Endothelial cell of umbilical vein (primary cell): ENCODE results near the gene SRPK2. TPM values are rescaled to one million over a fixed set of nuclear protein-coding genes. Genes with fewer than 3 reads are reported as not detected.

Source experiments
- BruUV-seq: library from RNA; stranded (reverse); fragments of 400-500 nt; replicated peaks from 2 replicates; lab custom pipeline; 2021; lab: Mats Ljungman, UMichigan
- CTCF ChIA-PET: fragments of 300-600, 350-600 bp; sonication (Branson Sonifier 250); formaldehyde crosslinking; loops from one replicate; lab custom pipeline; 2021; ENCODE audit warnings: antibody characterized with exemption, inconsistent platforms; lab: Charles Lee
- POLR2A ChIA-PET: fragments of 300-600, 350-600 bp; sonication (Branson Sonifier 250); formaldehyde crosslinking; loops from one replicate; lab custom pipeline; 2021; ENCODE audit warnings: antibody characterized with exemption, inconsistent platforms; lab: Charles Lee
- DNase-seq: peaks from one replicate; pipeline ENCODE4 v3.0.0-alpha.2; 2011; ENCODE audit warnings: low read depth, low spot score
- FAIRE-seq: peaks from 2 replicates; lab custom pipeline; 2011; peaks lifted over from hg19 to GRCh38; lab: Jason Lieb, UNC
- H2AFZ ChIP-seq: 2 replicates; pipeline ENCODE4 v1.6.0; 2012; ENCODE audit warnings: low read depth, low read length, control low read depth, inconsistent platforms
- H3K27ac ChIP-seq: 2 replicates; pipeline ENCODE4 v1.5.1; 2011; ENCODE audit warnings: low read depth, mild to moderate bottlenecking, control low read depth, low read length, moderate library complexity; ENCODE audit not compliant: insufficient read depth
- H3K27me3 ChIP-seq, 2 experiments: 2 replicates each; pipeline versions ENCODE4 v1.6.0 to v1.6.1; 2011; ENCODE audit warnings: low read length in 2 of 2, mixed read lengths in 1 of 2; ENCODE audit not compliant: control insufficient read depth in 2 of 2, insufficient read depth in 2 of 2
- H3K36me3 ChIP-seq, 2 experiments: 2 replicates in 1 of 2; 3 replicates in 1 of 2; pipeline ENCODE4 v1.5.1; 2011; ENCODE audit warnings: low read length in 2 of 2, mild to moderate bottlenecking in 1 of 2, moderate library complexity in 1 of 2; ENCODE audit not compliant: control insufficient read depth in 2 of 2, insufficient read depth in 2 of 2; ENCODE audit errors: extremely low read depth in 1 of 2
- H3K4me1 ChIP-seq: 3 replicates; pipeline ENCODE4 v1.5.1; 2011; ENCODE audit warnings: mild to moderate bottlenecking, low read length; ENCODE audit not compliant: control insufficient read depth, insufficient read depth; ENCODE audit errors: extremely low read depth
- H3K4me2 ChIP-seq: 2 replicates; pipeline ENCODE4 v1.6.1; 2011; ENCODE audit warnings: low read length, control low read depth, mixed read lengths; ENCODE audit not compliant: insufficient read depth
- H3K4me3 ChIP-seq, 3 experiments: fragments of 200-600 bp in 1 of 3; sonication (generic), shearing (Covaris generic) in 1 of 3; replicated peaks in 1 of 3; 2 replicates each; pipeline ENCODE4 v1.5.1; 2011 to 2016; ENCODE audit warnings: control low read depth in 3 of 3, low read length in 3 of 3, mild to moderate bottlenecking in 2 of 3, inconsistent platforms in 1 of 3, low read depth in 1 of 3, moderate library complexity in 1 of 3; ENCODE audit not compliant: insufficient read depth in 1 of 3
- H3K79me2 ChIP-seq: 2 replicates; pipeline ENCODE4 v1.6.0; 2012; ENCODE audit warnings: low read length, inconsistent platforms; ENCODE audit not compliant: control insufficient read depth, insufficient read depth
- H3K9ac ChIP-seq: replicated peaks from 2 replicates; pipeline ENCODE3; 2011; ENCODE audit warnings: low read length, control low read depth; ENCODE audit not compliant: insufficient read depth; ENCODE audit errors: extremely low read depth
- H3K9me1 ChIP-seq: replicated peaks from 3 replicates; pipeline ENCODE4 v1.6.0; 2011; ENCODE audit warnings: mild to moderate bottlenecking, low read length; ENCODE audit not compliant: control insufficient read depth, insufficient read depth; ENCODE audit errors: extremely low read depth
- H3K9me3 ChIP-seq: replicated peaks from 2 replicates; pipeline ENCODE4 v1.5.1; 2012; ENCODE audit warnings: low read length, inconsistent platforms; ENCODE audit not compliant: control insufficient read depth, insufficient read depth
- H4K20me1 ChIP-seq: replicated peaks from 2 replicates; pipeline ENCODE3; 2011; ENCODE audit warnings: mild to moderate bottlenecking, low read length; ENCODE audit not compliant: control insufficient read depth, insufficient read depth; ENCODE audit errors: extremely low read depth
- EZH2 ChIP-seq: IDR thresholded peaks from 2 replicates; pipeline ENCODE4 v1.6.1; 2012; ENCODE audit warnings: borderline replicate concordance, low read depth, mild to moderate bottlenecking, moderate library complexity, low read length, inconsistent platforms; ENCODE audit not compliant: severe bottlenecking
- FOS ChIP-seq: IDR thresholded peaks from 2 replicates; pipeline ENCODE4 v1.6.1; 2011; ENCODE audit warnings: mild to moderate bottlenecking, low read length, moderate library complexity, borderline replicate concordance; ENCODE audit not compliant: insufficient read depth
- GATA2 ChIP-seq: IDR thresholded peaks from 2 replicates; pipeline ENCODE4 v1.7.0; 2011; ENCODE audit warnings: low read depth, mild to moderate bottlenecking, moderate library complexity, mixed read lengths, low read length; ENCODE audit not compliant: insufficient read length, insufficient read depth
- JUN ChIP-seq: IDR thresholded peaks from 2 replicates; pipeline ENCODE4 v1.6.1; 2011; ENCODE audit warnings: borderline replicate concordance, low read depth; ENCODE audit not compliant: insufficient read length, insufficient read depth
- MYC ChIP-seq: IDR thresholded peaks from one replicate; pipeline ENCODE4 v1.6.1; 2011; ENCODE audit warnings: mild to moderate bottlenecking, low read depth, low read length
- POLR2A ChIP-seq: IDR thresholded peaks from 2 replicates; pipeline ENCODE4 v1.6.1; 2012; ENCODE audit warnings: low read depth, mild to moderate bottlenecking, control low read depth, low read length
- POLR2AphosphoS5 ChIP-seq: IDR thresholded peaks from 2 replicates; pipeline ENCODE4 v1.6.1; 2012; ENCODE audit warnings: low read depth, mild to moderate bottlenecking, control low read depth, low read length, moderate library complexity; ENCODE audit not compliant: insufficient read depth
- dilution Hi-C: fragments of 300-500 bp; cut with MboI; formaldehyde crosslinking; loops from one replicate; pipeline ENCODE4 v1.15.0; 2019; ENCODE audit warnings: low sequenced_read_pairs; ENCODE audit not compliant: extremely low pct_ligation_motif_present
- intact Hi-C: fragments of 100-400 bp; cut with micrococcal nuclease; formaldehyde crosslinking; loops from one replicate; pipeline ENCODE4 v1.10.0; 2022
- polyA plus RNA-seq, 4 experiments: library from polyadenylated mRNA; depleted of rRNA in 3 of 4; stranded (reverse) in 3 of 4; unstranded in 1 of 4; fragments of >200 nt; gene quantifications; 2 replicates each; pipeline versions ENCODE4 v1.2.1 to v1.2.3, GENCODE V29; 2011 to 2012; ENCODE audit warnings: missing spikeins in 1 of 4
- total RNA-seq: library from RNA; stranded (reverse); gene quantifications from 2 replicates; pipeline ENCODE4 v1.2.3, GENCODE V29; 2021
- TF ChIP-seq, protein P1 (sequence below): IDR thresholded peaks from 2 replicates; pipeline ENCODE4 v1.6.1; 2011; ENCODE audit not compliant: insufficient read depth, insufficient read length
- TF ChIP-seq, protein P2 (sequence below), 2 donors: IDR thresholded peaks; 1 replicate in 1 of 2; 2 replicates in 1 of 2; pipeline ENCODE4 v1.5.1; 2011; ENCODE audit warnings: low read length in 2 of 2, mild to moderate bottlenecking in 2 of 2, moderate library complexity in 2 of 2, control low read depth in 1 of 2, inconsistent platforms in 1 of 2, low read depth in 1 of 2; ENCODE audit not compliant: insufficient read depth in 1 of 2; ENCODE audit errors: extremely low read depth in 1 of 2

SRPK2 gene
- total and polyA plus RNA-seq, 2 donors (not counting 3 experiments of a cell fraction or from before 2014, with no cell fraction given): 13.4 to 55.2 TPM

DNA sequence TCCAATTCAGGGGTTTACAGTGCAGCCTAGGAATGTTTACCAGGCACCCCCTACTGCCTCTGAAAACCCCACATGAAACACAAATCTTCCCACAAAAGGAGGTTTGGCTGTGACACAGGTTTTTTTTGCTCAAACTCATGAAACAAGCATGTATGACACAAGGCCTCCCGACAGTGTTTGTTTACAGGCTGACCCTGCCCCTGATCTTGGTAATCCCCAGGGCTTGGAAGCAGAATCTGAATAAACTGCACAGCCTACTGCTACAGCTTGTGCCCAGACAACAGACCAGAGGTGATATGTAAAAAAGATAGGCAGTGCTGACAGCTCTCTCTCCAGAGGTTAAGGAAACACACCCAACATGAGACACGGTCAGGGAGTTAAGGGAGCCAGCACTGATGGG, 190.5 kb downstream of the SRPK2 start:
- Histone ChIP-seq H3K36me3 (peaks cover 0 to 4% of the 10 kb centered on the region in 2 experiments), H3K79me2 (peaks cover 2% of the 10 kb centered on the region), H3K9ac (no peak overlapping the region), H3K4me1 (no peaks in the 10 kb centered on the region), H3K4me2 (no peak overlapping the region), H4K20me1 (no peaks in the 10 kb centered on the region), H3K27me3 (no peaks in the 10 kb centered on the region), H2AFZ (no peak overlapping the region), H3K27ac (no peak overlapping the region), H3K9me1 (no peaks in the 10 kb centered on the region), H3K9me3 (no peaks in the 10 kb centered on the region), H3K4me3 (no peak overlapping the region)
- ChIA-PET POLR2A (no interaction called here), CTCF (no interaction called here)
- intact Hi-C loops: no loop called here
- DNase-seq: peak; percentile 10
- TF ChIP-seq POLR2A (no peak), MYC (no peak), POLR2AphosphoS5 (no peak), JUN (no peak), EZH2 (no peak), GATA2 (no peak), FOS (no peak)
- TF ChIP-seq, protein P1, sequence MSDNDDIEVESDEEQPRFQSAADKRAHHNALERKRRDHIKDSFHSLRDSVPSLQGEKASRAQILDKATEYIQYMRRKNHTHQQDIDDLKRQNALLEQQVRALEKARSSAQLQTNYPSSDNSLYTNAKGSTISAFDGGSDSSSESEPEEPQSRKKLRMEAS: no peak
- TF ChIP-seq, protein P2, sequence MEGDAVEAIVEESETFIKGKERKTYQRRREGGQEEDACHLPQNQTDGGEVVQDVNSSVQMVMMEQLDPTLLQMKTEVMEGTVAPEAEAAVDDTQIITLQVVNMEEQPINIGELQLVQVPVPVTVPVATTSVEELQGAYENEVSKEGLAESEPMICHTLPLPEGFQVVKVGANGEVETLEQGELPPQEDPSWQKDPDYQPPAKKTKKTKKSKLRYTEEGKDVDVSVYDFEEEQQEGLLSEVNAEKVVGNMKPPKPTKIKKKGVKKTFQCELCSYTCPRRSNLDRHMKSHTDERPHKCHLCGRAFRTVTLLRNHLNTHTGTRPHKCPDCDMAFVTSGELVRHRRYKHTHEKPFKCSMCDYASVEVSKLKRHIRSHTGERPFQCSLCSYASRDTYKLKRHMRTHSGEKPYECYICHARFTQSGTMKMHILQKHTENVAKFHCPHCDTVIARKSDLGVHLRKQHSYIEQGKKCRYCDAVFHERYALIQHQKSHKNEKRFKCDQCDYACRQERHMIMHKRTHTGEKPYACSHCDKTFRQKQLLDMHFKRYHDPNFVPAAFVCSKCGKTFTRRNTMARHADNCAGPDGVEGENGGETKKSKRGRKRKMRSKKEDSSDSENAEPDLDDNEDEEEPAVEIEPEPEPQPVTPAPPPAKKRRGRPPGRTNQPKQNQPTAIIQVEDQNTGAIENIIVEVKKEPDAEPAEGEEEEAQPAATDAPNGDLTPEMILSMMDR (IDR thresholded peaks at IDR 0.05; ENCODE audit: extremely low read depth in 1 of 2, insufficient read depth in 1 of 2, low read depth in 1 of 2, low read length in 2 of 2): no peak
- dilution Hi-C loops: no loop called here
- no peak for FAIRE-seq
- BruUV-seq: no TSS peak
